GM13976 (cell line): ENCODE measurements around the gene THAP7.

ENCODE experiments used
- DNase-seq: peaks from one replicate; pipeline ENCODE4 v3.0.0; 2012; ENCODE audit warnings: low spot score
- in situ Hi-C: fragments of 300-500 bp; cut with MboI; formaldehyde crosslinking; loops from one replicate; pipeline ENCODE4 v1.12.0; 2022; ENCODE audit warnings: low sequenced_read_pairs, mixed read lengths, inconsistent platforms; ENCODE audit not compliant: unreplicated experiment
- TF ChIP-seq, protein P1 (sequence below): IDR thresholded peaks from 2 replicates; pipeline ENCODE4 v1.5.1; 2012; ENCODE audit warnings: borderline replicate concordance, mild to moderate bottlenecking; ENCODE audit not compliant: insufficient read depth; ENCODE audit errors: extremely low read depth, missing control alignments, control extremely low read depth

THAP7 gene

DNA sequence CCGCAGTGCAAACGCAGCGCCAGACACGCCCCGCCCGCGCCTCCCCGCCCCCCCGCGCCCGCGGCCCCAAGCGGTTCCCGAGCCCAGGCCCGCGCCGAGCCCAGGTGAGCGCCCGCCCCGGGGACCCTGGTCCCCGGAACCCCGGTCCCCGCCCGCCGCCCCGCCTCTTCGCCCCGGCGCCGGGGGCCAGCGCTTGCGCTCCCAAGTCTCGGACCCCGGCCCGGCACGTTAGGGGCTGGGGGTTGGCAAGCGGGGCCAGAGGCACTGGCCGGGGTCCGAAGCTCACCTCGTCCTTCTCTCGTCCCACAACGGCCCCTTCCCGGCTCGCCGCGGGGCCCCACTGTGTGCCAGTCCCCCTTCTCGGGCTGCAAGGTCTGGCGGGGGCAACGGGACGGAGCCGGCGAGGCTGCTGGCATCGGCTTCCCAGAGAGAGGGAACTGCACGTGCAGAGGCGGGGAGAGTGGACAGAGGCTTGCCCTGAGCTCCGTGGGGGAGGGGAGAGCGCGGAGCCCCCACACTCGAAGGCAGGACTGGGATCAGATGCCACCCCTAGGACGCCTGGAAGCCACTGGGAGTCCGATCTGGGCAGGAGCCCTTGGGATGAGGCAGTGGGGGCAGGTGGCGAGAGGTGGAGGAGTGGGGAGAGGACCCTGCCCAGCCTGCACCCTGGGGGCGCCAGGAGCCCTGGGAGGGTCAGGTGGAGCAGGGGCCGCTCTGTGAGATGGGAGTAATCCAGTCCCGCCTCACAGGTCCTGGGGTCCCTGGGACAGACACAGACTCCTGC lies 36.6 kb downstream of the THAP7 start:
- no peak for DNase-seq
- in situ Hi-C loops: no loop called here
- TF ChIP-seq, protein P1, sequence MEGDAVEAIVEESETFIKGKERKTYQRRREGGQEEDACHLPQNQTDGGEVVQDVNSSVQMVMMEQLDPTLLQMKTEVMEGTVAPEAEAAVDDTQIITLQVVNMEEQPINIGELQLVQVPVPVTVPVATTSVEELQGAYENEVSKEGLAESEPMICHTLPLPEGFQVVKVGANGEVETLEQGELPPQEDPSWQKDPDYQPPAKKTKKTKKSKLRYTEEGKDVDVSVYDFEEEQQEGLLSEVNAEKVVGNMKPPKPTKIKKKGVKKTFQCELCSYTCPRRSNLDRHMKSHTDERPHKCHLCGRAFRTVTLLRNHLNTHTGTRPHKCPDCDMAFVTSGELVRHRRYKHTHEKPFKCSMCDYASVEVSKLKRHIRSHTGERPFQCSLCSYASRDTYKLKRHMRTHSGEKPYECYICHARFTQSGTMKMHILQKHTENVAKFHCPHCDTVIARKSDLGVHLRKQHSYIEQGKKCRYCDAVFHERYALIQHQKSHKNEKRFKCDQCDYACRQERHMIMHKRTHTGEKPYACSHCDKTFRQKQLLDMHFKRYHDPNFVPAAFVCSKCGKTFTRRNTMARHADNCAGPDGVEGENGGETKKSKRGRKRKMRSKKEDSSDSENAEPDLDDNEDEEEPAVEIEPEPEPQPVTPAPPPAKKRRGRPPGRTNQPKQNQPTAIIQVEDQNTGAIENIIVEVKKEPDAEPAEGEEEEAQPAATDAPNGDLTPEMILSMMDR: no peak

DNA sequence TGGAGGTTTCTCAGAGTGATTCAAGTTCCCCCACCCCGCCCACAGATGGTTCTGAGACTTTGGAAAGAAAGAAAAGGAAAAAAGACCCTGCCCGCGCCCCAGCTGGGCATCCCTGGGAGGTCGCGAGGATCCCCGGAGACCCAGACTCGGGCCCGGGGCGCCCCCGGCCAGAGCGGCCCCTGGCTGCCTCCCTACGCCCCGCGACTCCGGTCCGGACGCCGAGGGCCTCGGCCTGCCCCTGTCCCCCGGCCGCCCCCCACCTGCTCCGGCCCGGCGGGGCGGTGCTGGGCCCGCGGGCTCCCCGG lies 37.2 kb downstream of the THAP7 start:
- no peak for DNase-seq
- in situ Hi-C loops: no loop called here
- TF ChIP-seq, protein P1: no peak

DNA sequence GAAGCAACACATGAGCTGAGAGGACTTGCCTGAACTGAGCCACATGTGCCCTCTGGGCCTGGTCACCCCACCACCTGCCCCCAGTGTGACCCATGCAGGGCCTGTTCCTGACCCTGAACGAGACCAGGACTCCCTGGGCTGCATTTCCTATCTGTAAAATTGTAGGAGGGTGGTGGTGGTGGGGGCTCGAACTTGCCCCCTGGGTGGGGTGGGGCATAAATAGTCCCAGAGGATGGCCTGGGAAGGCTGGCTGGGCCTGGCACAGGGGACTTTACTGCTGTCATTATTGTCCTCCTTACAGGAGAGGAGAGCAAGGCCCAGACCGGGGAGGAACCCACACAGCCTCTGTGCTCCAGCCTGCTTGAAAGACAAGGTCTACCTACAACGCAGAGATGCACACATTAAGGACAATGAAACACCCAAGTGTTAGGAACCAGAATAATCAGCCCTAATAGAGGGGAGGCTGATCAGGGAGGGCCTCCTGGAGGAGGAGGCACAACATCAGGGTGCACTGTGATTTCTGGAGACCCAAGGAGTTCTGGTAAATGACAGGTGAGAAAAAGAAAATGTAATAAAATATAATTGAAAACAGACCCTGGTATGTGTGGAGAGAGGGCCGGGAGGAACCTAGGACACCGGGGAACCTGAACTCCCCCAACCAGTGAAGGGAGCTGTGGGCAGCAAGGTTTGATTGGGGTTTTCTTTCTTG lies 37.7 kb downstream of the THAP7 start:
- TF ChIP-seq, protein P1: no peak
- no peak for DNase-seq
- in situ Hi-C loops: no loop called here

DNA sequence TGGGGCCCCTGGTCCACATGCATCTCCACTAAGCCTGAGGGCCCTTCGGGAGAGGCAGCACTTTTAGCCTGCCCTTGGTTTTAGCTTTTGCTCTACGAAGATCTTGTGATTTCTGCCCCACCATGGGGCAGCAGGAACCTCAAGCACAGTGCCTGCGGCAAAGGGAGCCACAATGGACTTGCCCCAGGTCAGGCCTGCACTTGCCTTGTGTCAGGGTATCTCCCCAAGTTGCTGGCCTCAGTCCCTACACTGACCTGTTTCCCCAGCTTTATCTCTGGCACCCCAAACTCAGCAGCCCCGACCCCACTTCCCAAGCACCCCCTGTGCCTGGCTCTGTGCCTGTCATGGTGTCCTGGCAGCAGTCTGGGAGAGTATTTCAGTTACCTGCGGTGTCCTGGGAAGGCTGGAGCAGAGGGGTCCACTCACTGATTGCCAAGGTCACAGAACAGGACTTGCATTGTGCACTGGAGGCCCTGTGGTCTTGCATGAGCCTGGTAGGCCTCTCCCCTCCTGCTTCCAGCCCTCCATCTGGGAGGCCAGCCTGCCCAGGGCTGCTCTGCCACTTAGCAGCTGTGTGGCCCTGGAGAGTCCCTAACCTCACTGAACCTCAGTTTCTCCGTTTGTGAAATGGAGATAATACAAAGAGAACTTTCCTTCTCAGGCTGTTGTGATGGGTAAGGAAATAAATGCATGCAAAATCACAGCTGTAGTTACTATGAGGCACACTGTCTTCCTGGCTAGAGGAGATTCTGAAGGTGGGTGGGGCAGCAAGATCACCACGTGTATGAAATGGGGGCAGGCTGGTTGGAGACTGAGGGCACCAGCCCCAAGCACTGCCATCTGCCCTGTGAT lies 38.5 kb downstream of the THAP7 start:
- TF ChIP-seq, protein P1: no peak
- in situ Hi-C loops: no loop called here
- DNase-seq: no peak

DNA sequence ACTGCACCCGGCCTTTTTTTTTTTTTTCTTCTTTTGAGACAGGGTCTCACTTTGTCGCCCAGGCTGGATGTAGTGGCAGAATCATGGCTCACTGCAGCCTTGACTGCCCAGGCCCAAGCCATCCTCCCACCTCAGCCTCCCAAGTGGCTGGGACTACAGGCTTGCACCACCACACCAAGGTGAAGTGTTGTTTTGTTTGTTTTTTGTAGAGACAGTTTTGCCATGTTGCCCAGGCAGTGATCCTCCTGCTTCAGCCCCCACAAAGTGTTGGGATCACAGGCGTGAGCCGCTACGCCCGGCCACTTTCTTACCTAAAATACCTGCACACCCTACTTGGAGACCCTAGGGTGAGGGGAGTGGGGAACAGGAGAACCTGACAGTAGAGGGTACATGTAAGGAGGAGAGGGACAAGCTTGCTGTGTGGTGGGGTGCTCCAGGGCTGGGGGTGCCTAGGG lies 39.4 kb downstream of the THAP7 start:
- no peak for DNase-seq
- in situ Hi-C loops: no loop called here
- TF ChIP-seq, protein P1: no peak

DNA sequence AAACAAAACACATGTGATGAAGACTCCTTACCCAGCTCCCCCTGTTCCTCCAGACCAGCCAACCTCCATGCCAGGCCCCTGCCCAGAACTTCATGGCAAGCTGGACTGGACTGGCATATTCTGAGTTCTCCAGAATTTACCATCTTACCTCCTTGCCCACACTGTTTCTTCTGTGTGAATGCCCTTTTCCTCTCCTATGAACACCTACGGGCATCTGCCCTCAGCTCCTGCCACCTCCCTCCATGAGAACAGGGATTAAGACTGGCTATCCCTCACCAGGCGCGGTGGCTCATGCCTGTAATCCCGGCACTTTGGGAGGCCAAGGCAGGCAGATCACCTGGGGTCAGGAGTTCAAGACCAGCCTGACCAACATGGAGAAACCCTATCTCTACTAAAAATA lies 41.3 kb downstream of the THAP7 start:
- in situ Hi-C loops: no loop called here
- no peak for DNase-seq

More for the DNA sequence above, 41.3 kb downstream of the THAP7 start:
- TF ChIP-seq, protein P1: no peak
